ENCODE data around the gene SLC49A3. TPM values are rescaled to one million over a fixed set of nuclear protein-coding genes. Genes with fewer than 3 reads are reported as not detected.

The SLC49A3 gene
- total RNA-seq, 1 experiment from 2014 or later, result 5.5 TPM

- TF ChIP-seq CTCF (IDR thresholded peaks at IDR 0.05 in 2 of 3, conservative IDR thresholded peaks at IDR 0.05 in 1 of 3; ENCODE audit: borderline replicate concordance in 1 of 3, insufficient read depth in 1 of 3, low read depth in 2 of 3, low read length in 2 of 3) (no peak), JUND (IDR thresholded peaks at IDR 0.05) (no peak), SIN3A (IDR thresholded peaks at IDR 0.05; ENCODE audit: low read depth) (no peak), CEBPB (IDR thresholded peaks at IDR 0.05; ENCODE audit: low read depth) (no peak), EZH2 (IDR thresholded peaks at IDR 0.05) (no peak), ELF1 (IDR thresholded peaks at IDR 0.05; ENCODE audit: borderline replicate concordance, low read depth) (no peak), MAX (IDR thresholded peaks at IDR 0.05) (no peak), SP1 (IDR thresholded peaks at IDR 0.05; ENCODE audit: low read depth) (no peak), EGR1 (IDR thresholded peaks at IDR 0.05; ENCODE audit: low read depth) (no peak)
Measured at GRCh38 chr4:730511-730910, 41.6 kb upstream of the SLC49A3 start (continued).

- BruUV-seq (replicated peaks), result no TSS peak
- DNase-seq (ENCODE audit: low read depth, low spot score) (no peak), ATAC-seq (no peak)
- TF ChIP-seq REST (IDR thresholded peaks at IDR 0.05; ENCODE audit: low read depth) (no peak), CTCF (IDR thresholded peaks at IDR 0.05 in 2 of 3, conservative IDR thresholded peaks at IDR 0.05 in 1 of 3; ENCODE audit: borderline replicate concordance in 1 of 3, insufficient read depth in 1 of 3, low read depth in 2 of 3, low read length in 2 of 3) (no peak), ZNF274 (IDR thresholded peaks at IDR 0.05; ENCODE audit: low read depth, low read length) (no peak), CEBPB (IDR thresholded peaks at IDR 0.05; ENCODE audit: low read depth) (no peak), ELF1 (IDR thresholded peaks at IDR 0.05; ENCODE audit: borderline replicate concordance, low read depth) (no peak), FOSL1 (IDR thresholded peaks at IDR 0.05; ENCODE audit: low read depth) (no peak), TCF7L2 (IDR thresholded peaks at IDR 0.05; ENCODE audit: borderline replicate concordance, extremely low read depth, insufficient read depth, insufficient read length) (no peak)
- Histone ChIP-seq H3K4me3 (replicated peaks in 1 of 2; ENCODE audit: low read depth in 1 of 2, low read length in 2 of 2) (no peak overlapping the region), H3K4me2 (ENCODE audit: low read length) (no peak overlapping the region), H3K27me3 (ENCODE audit: insufficient read depth, low read length) (no peaks in the 10 kb centered on the region), H3K9me2 (ENCODE audit: insufficient read depth) (no peaks in the 10 kb centered on the region), H3K4me1 (ENCODE audit: control insufficient read depth in 1 of 2, insufficient read depth in 2 of 2, low read length in 2 of 2) (no peaks in the 10 kb centered on the region), H3K27ac (ENCODE audit: low read depth, low read length) (no peak overlapping the region), H3K9ac (ENCODE audit: low read length) (no peak overlapping the region), H4K20me1 (ENCODE audit: insufficient read depth) (no peaks in the 10 kb centered on the region), H3K79me2 (ENCODE audit: insufficient read depth, low read length) (peaks cover 28% of the 10 kb centered on the region), H3K36me3 (ENCODE audit: control insufficient read depth in 1 of 2, insufficient read depth in 2 of 2, low read length in 2 of 2) (peaks cover 14 to 16% of the 10 kb centered on the region in 2 experiments), H2AFZ (ENCODE audit: low read depth, low read length, poor library complexity, severe bottlenecking) (no peak overlapping the region), H3K9me3 (ENCODE audit: control insufficient read depth in 1 of 2, insufficient read depth in 1 of 2, low read depth in 1 of 2, low read length in 2 of 2) (no peaks in the 10 kb centered on the region)
- CTCF ChIA-PET, result no interaction called here
- intact Hi-C loops (cut with micrococcal nuclease), result no loop called here
- POLR2A ChIA-PET, result no interaction called here
- RAD21 ChIA-PET (ENCODE audit: low non-redundant PET in 1 of 2, low total read pairs in 2 of 2, uncharacterized antibody in 2 of 2, unreplicated experiment in 2 of 2), result no interaction called here
Measured at GRCh38 chr4:729336-730315, 40.7 kb upstream of the SLC49A3 start.

Measured in HCT116 (cell line).